ENCODE results near the gene PPEF1. TPM values are rescaled to one million over a fixed set of nuclear protein-coding genes. Genes with fewer than 3 reads are reported as not detected.

Gene PPEF1
- total RNA-seq, 1 experiment from 2014 or later = 0.52 TPM

- peaks cover 61 to 65% of the 10 kb centered on the region in 2 experiments for H3K9me3 Mint-ChIP-seq
- Histone ChIP-seq H3K23me2 (ENCODE audit: insufficient read length, low read depth, low read length, poor library complexity, severe bottlenecking) (no peaks in the 10 kb centered on the region), H3K14ac (ENCODE audit: insufficient read depth, low read length) (no peak overlapping the region), H4K5ac (ENCODE audit: insufficient read length, low read depth, low read length) (no peak overlapping the region), H3K23ac (ENCODE audit: insufficient read length, low read depth, low read length) (no peak overlapping the region), H3K79me1 (ENCODE audit: insufficient read depth, low read depth, low read length, poor library complexity, severe bottlenecking) (no peaks in the 10 kb centered on the region), H3T11ph (ENCODE audit: low read length) (no peak overlapping the region), H3K9me3 (ENCODE audit: control insufficient read depth, low read depth, low read length) (peaks cover 10% of the 10 kb centered on the region), H3K4ac (ENCODE audit: low read depth, low read length) (no peak overlapping the region), H3K4me2 (ENCODE audit: insufficient read depth, insufficient read length, low read length) (no peak overlapping the region), H3K27ac (ENCODE audit: insufficient read length, low read depth, low read length) (no peak overlapping the region), H4K91ac (ENCODE audit: insufficient read length, low read depth, low read length) (no peak overlapping the region), H4K20me1 (ENCODE audit: control insufficient read depth, insufficient read depth, insufficient read length) (no peaks in the 10 kb centered on the region), H3K18ac (ENCODE audit: insufficient read length, low read depth, low read length) (no peak overlapping the region), H3K9ac (ENCODE audit: extremely low read depth, insufficient read length, low read length) (no peak overlapping the region), H3K56ac (ENCODE audit: insufficient read length, low read depth, low read length) (no peak overlapping the region), H2BK12ac (ENCODE audit: insufficient read length, low read depth, low read length) (no peak overlapping the region), H2BK15ac (ENCODE audit: low read depth, low read length) (no peak overlapping the region), H4K8ac (replicated peaks; ENCODE audit: insufficient read length, low read depth, low read length) (no peak overlapping the region), H3K4me1 (ENCODE audit: insufficient read depth, low read length) (no peaks in the 10 kb centered on the region), H3K79me2 (ENCODE audit: insufficient read depth, low read length) (no peaks in the 10 kb centered on the region), H2AFZ (ENCODE audit: low read length) (no peak overlapping the region), H2BK20ac (ENCODE audit: low read depth, low read length, poor library complexity, severe bottlenecking) (no peak overlapping the region), H3K27me3 (ENCODE audit: insufficient read depth, low read length) (no peaks in the 10 kb centered on the region), H2AK5ac (ENCODE audit: insufficient read length, low read length) (no peak overlapping the region), H2BK120ac (ENCODE audit: low read depth, low read length, poor library complexity, severe bottlenecking) (no peak overlapping the region), H2BK5ac (ENCODE audit: insufficient read length, low read length) (no peak overlapping the region)
- TF ChIP-seq CTCF (conservative IDR thresholded peaks at IDR 0.05) = no peak
- H3K36me3 Mint-ChIP-seq (ENCODE audit: insufficient read depth in 1 of 3, low read depth in 3 of 3) = no peaks in the 10 kb centered on the region; a peak in 1 of 7 replicates
- H3K27ac Mint-ChIP-seq = no peak overlapping the region
- peaks cover 11% of the 10 kb centered on the region for H3K27me3 Mint-ChIP-seq (ENCODE audit: low read depth)
- no peak for DNase-seq
- peaks cover 10% of the 10 kb centered on the region in 2 experiments for H3K4me1 Mint-ChIP-seq
- H3K4me3 Mint-ChIP-seq = no peak overlapping the region
Measured at GRCh38 chrX:18792828-18793227, 85.4 kb downstream of the PPEF1 start.

Measured in H9 (cell line).